Keratinocyte (primary cell): ENCODE measurements around the gene ATE1.

Source experiments
- CTCF ChIP-seq, 3 experiments: IDR thresholded peaks in 1 of 3; conservative IDR thresholded peaks in 1 of 3; optimal IDR thresholded peaks in 1 of 3; 2 replicates in 2 of 3; 3 replicates in 1 of 3; pipeline versions ENCODE3 to v1.5.1; 2011; ENCODE audit warnings: low read length in 3 of 3, mild to moderate bottlenecking in 3 of 3, moderate library complexity in 2 of 3, control low read depth in 1 of 3, inconsistent platforms in 1 of 3; ENCODE audit not compliant: insufficient read depth in 2 of 3; ENCODE audit errors: extremely low read depth in 1 of 3
- EZH2 ChIP-seq: IDR thresholded peaks from one replicate; pipeline ENCODE4 v1.6.1; 2012; ENCODE audit warnings: inconsistent platforms, mild to moderate bottlenecking, low read length, moderate library complexity

DNA sequence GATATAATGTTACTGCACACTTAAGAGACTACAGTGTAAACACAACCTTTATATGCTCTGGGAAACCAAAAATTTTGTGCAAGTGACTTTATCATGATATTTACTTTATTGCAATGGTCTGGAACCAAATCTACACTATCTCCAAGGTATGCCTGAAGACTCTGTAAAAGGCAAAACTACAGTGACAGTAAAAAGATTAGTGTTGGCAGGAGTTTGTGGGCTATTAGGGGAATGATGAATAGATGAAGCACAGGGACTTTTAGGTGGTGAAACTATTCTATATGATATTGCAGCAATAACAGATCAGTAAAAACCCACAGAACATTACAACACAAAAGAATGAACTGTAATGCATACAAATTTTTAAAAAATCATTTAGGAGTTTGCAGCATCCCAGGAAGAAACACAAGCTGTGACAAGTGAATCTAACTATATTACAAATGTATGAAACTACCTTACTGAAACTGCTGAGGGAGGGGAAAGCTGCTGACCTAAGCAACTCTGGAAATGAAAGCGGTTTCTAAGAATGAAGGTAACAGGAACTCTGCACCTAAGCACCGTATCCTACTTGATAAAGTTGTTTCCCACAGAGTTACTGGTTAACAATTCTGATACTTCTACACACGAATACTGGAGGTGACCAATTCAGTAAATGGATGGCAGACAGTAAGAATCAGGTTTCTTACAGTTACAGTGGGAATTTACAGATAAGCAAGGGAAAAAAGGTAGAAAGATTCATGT lies 82.6 kb downstream of the ATE1 start:
- TF ChIP-seq CTCF (optimal IDR thresholded peaks at IDR 0.05 in 1 of 3, IDR thresholded peaks at IDR 0.05 in 1 of 3, conservative IDR thresholded peaks at IDR 0.05 in 1 of 3; ENCODE audit: extremely low read depth in 1 of 3, insufficient read depth in 2 of 3, low read length in 3 of 3) (no peak), EZH2 (no peak)
